HepG2 (cell line): Measurements from ENCODE around the gene DCAF8. TPM values are rescaled to one million over a fixed set of nuclear protein-coding genes. Genes with fewer than 3 reads are reported as not detected.

ENCODE experiments used
- ATAC-seq: fragments of 200-7000 bp; cut with Tn5 transposase; 3 replicates; pipeline ENCODE4 v1.9.1; 2020; ENCODE audit warnings: mild to moderate bottlenecking, moderate library complexity
- BruUV-seq: library from RNA; stranded (reverse); fragments of 400-500 nt; replicated peaks from 2 replicates; lab custom pipeline; 2021; lab: Mats Ljungman, UMichigan
- CTCF ChIA-PET: fragments of 300-600 bp; formaldehyde crosslinking; extraction: SDS; loops from one replicate; lab custom pipeline; 2021; ENCODE audit warnings: low total read pairs, inconsistent platforms, low intra/inter-chr PET ratio; lab: Yijun Ruan, JAX
- POLR2A ChIA-PET: fragments of 350-600 bp; sonication (Branson Sonifier 250); formaldehyde crosslinking; loops from one replicate; lab custom pipeline; 2020; ENCODE audit warnings: antibody characterized with exemption, inconsistent platforms; lab: Yijun Ruan, JAX
- DNase-seq: peaks from one replicate; pipeline ENCODE4 v3.0.0-alpha.2; 2015; ENCODE audit warnings: low spot score
- FAIRE-seq: peaks from 3 replicates; lab custom pipeline; 2011; peaks lifted over from hg19 to GRCh38; lab: Jason Lieb, UNC
- H2AFZ ChIP-seq: one replicate; pipeline ENCODE4 v1.6.1; 2011; ENCODE audit warnings: low read length, inconsistent platforms
- H3K27ac ChIP-seq: fragments of 300-600 bp; 3 replicates; pipeline ENCODE4 v1.8.0; 2011; ENCODE audit warnings: mixed run types, mild to moderate bottlenecking, mixed read lengths, low read length, inconsistent platforms; ENCODE audit not compliant: insufficient read depth; ENCODE audit errors: extremely low read length
- H3K27me3 ChIP-seq, 2 experiments: fragments of 200-600 bp in 1 of 2; 2 replicates in 1 of 2; 3 replicates in 1 of 2; pipeline versions ENCODE4 v1.6.0 to v1.8.0; 2011; ENCODE audit warnings: low read length in 2 of 2, mild to moderate bottlenecking in 2 of 2, moderate library complexity in 2 of 2, inconsistent platforms in 1 of 2; ENCODE audit not compliant: insufficient read depth in 2 of 2, control insufficient read depth in 1 of 2
- H3K36me3 ChIP-seq, 2 experiments: fragments of 200-600 bp in 1 of 2; replicated peaks in 1 of 2; 2 replicates in 1 of 2; 3 replicates in 1 of 2; pipeline versions ENCODE4 v1.5.1 to v1.8.0; 2011; ENCODE audit warnings: low read length in 2 of 2, inconsistent platforms in 1 of 2; ENCODE audit not compliant: insufficient read depth in 2 of 2, control insufficient read depth in 1 of 2
- H3K4me1 ChIP-seq: 2 replicates; pipeline ENCODE4 v1.5.1; 2012; ENCODE audit warnings: low read length, inconsistent platforms; ENCODE audit not compliant: insufficient read depth
- H3K4me2 ChIP-seq: 2 replicates; pipeline ENCODE4 v1.6.0; 2011; ENCODE audit warnings: low read depth, low read length, inconsistent platforms
- H3K4me3 ChIP-seq, 3 experiments: fragments of 200-600 bp in 1 of 3; sonication (generic), shearing (Covaris generic) in 1 of 3; replicated peaks in 1 of 3; 2 replicates each; pipeline ENCODE4 v1.5.1; 2011 to 2016; ENCODE audit warnings: low read length in 3 of 3, inconsistent platforms in 2 of 3, low read depth in 2 of 3, mild to moderate bottlenecking in 2 of 3, control low read depth in 1 of 3, mixed read lengths in 1 of 3; ENCODE audit not compliant: insufficient read depth in 1 of 3
- H3K79me2 ChIP-seq: one replicate; pipeline ENCODE4 v1.6.1; 2011; ENCODE audit warnings: low read length, inconsistent platforms; ENCODE audit not compliant: insufficient read depth
- H3K9ac ChIP-seq: 2 replicates; pipeline ENCODE4 v1.6.0; 2011; ENCODE audit warnings: mild to moderate bottlenecking, low read depth, low read length, inconsistent platforms; ENCODE audit not compliant: insufficient read depth
- H3K9me3 ChIP-seq: 2 replicates; pipeline ENCODE4 v1.5.1; 2012; ENCODE audit warnings: mild to moderate bottlenecking, low read length
- H4K20me1 ChIP-seq: 2 replicates; pipeline ENCODE4 v1.6.0; 2011; ENCODE audit warnings: inconsistent platforms, mild to moderate bottlenecking, low read length, moderate library complexity; ENCODE audit not compliant: insufficient read depth
- CEBPG ChIP-seq: IDR thresholded peaks from 2 replicates; pipeline ENCODE4 v1.6.1; 2016
- KLF16 ChIP-seq, 2 experiments: sonication (generic) in 1 of 2; formaldehyde crosslinking in 1 of 2; IDR thresholded peaks; 2 replicates each; pipeline versions ENCODE4 v1.6.1 to v1.8.0; 2016 to 2023; ENCODE audit warnings: missing genetic modification reagents in 2 of 2, missing compliant biosample characterization in 1 of 2
- KLF9 ChIP-seq: IDR thresholded peaks from 2 replicates; pipeline ENCODE4 v1.6.1; 2016; ENCODE audit warnings: low read depth
- NFYB ChIP-seq: sonication (generic); formaldehyde crosslinking; IDR thresholded peaks from 2 replicates; pipeline ENCODE4 v1.4.0; 2020; ENCODE audit warnings: missing genetic modification reagents
- RORA ChIP-seq: sonication (generic); formaldehyde crosslinking; IDR thresholded peaks from 2 replicates; pipeline ENCODE4 v1.5.0; 2020; ENCODE audit warnings: mild to moderate bottlenecking, missing genetic modification reagents, moderate library complexity
- RXRA ChIP-seq: sonication (generic); formaldehyde crosslinking; IDR thresholded peaks from 2 replicates; pipeline ENCODE4 v1.5.1; 2020; ENCODE audit warnings: missing genetic modification reagents
- SCMH1 ChIP-seq: sonication (generic); formaldehyde crosslinking; IDR thresholded peaks from 2 replicates; pipeline ENCODE4 v1.9.0; 2021; ENCODE audit warnings: missing genetic modification reagents, mild to moderate bottlenecking, borderline replicate concordance
- TAF15 ChIP-seq: fragments of 200-400 bp; formaldehyde crosslinking; IDR thresholded peaks from one replicate; pipeline ENCODE4 v1.6.1; 2018; ENCODE audit warnings: mild to moderate bottlenecking, low read depth, low read length; ENCODE audit not compliant: poor library complexity, severe bottlenecking
- YEATS4 ChIP-seq: sonication (generic); formaldehyde crosslinking; IDR thresholded peaks from 2 replicates; pipeline ENCODE4 v1.4.0; 2020; ENCODE audit warnings: missing genetic modification reagents, borderline replicate concordance
- ZNF101 ChIP-seq: sonication (generic); formaldehyde crosslinking; IDR thresholded peaks from 2 replicates; pipeline ENCODE4 v1.4.0; 2020; ENCODE audit warnings: mild to moderate bottlenecking, low read depth, missing genetic modification reagents, borderline replicate concordance
- ZNF12 ChIP-seq: sonication (generic); formaldehyde crosslinking; IDR thresholded peaks from 2 replicates; pipeline ENCODE4 v1.5.0; 2020; ENCODE audit warnings: missing genetic modification reagents
- ZNF234 ChIP-seq: sonication (generic); formaldehyde crosslinking; conservative IDR thresholded peaks from 2 replicates; pipeline ENCODE4 v1.5.1; 2020; ENCODE audit warnings: mild to moderate bottlenecking, missing genetic modification reagents
- ZNF598 ChIP-seq: sonication (generic); formaldehyde crosslinking; IDR thresholded peaks from 2 replicates; pipeline ENCODE4 v1.5.1; 2020; ENCODE audit warnings: mild to moderate bottlenecking, missing genetic modification reagents, borderline replicate concordance
- ZNF652 ChIP-seq: IDR thresholded peaks from 2 replicates; pipeline ENCODE4 v1.6.1; 2016; ENCODE audit warnings: low read depth, borderline replicate concordance
- ZNF772 ChIP-seq: sonication (generic); formaldehyde crosslinking; IDR thresholded peaks from 2 replicates; pipeline ENCODE4 v1.5.0; 2020; ENCODE audit warnings: mild to moderate bottlenecking, missing genetic modification reagents
- WGBS: methylation state at CpG from one replicate; pipeline ENCODE4 v1.1.6; 2017; ENCODE audit warnings: low lambda C conversion rate; 5-methylcytosine and 5-hydroxymethylcytosine counted together
- in situ Hi-C: cut with HindIII; loops from 2 replicates; pipeline ENCODE4 v1.10.0; 2017; ENCODE audit warnings: low pct_unique_long_range_greater_than_20kb; ENCODE audit not compliant: extremely low pct_ligation_motif_present
- intact Hi-C: fragments of 100-400 bp; cut with micrococcal nuclease; formaldehyde crosslinking; loops from one replicate; pipeline ENCODE4 v1.10.0; 2022; ENCODE audit not compliant: unreplicated experiment
- polyA plus RNA-seq, 8 experiments: library from polyadenylated mRNA; depleted of rRNA in 3 of 8; stranded (reverse) in 7 of 8; unstranded in 1 of 8; fragments of >200 nt; fragmentation: Illumina TruSeq in 4 of 8; extraction: Trizol in 4 of 8; gene quantifications; 2 replicates each; pipeline versions ENCODE4 v1.2.1 to v1.2.3, GENCODE V29; 2011 to 2016; ENCODE audit warnings: low read depth in 4 of 8, missing spikeins in 1 of 8, mixed read lengths in 1 of 8; ENCODE audit not compliant: insufficient read depth in 1 of 8
- total RNA-seq, 5 experiments: library from RNA; depleted of rRNA; stranded (reverse); fragments of >200 nt; fragmentation: Illumina TruSeq; extraction: Trizol; gene quantifications; 2 replicates each; pipeline ENCODE4 v1.2.3, GENCODE V29; 2016; ENCODE audit warnings: low read depth in 1 of 5
- TF ChIP-seq, protein P1 (sequence below): sonication (generic); formaldehyde crosslinking; IDR thresholded peaks from 2 replicates; pipeline ENCODE4; 2020; ENCODE audit warnings: missing genetic modification reagents, mild to moderate bottlenecking, borderline replicate concordance
- TF ChIP-seq, protein P2 (sequence below): conservative IDR thresholded peaks from 2 replicates; pipeline ENCODE4 v1.6.1; 2018; ENCODE audit warnings: missing genetic modification reagents
- TF ChIP-seq, protein P3 (sequence below): sonication (generic); formaldehyde crosslinking; conservative IDR thresholded peaks from 2 replicates; pipeline ENCODE4 v1.8.0; 2022; ENCODE audit warnings: low read depth, missing genetic modification reagents

DCAF8 gene
- total and polyA plus RNA-seq, 2 of the 13 experiments (the other 11 are each of a cell fraction or from before 2014, with no cell fraction given): 73.4 to 79.8 TPM

DNA sequence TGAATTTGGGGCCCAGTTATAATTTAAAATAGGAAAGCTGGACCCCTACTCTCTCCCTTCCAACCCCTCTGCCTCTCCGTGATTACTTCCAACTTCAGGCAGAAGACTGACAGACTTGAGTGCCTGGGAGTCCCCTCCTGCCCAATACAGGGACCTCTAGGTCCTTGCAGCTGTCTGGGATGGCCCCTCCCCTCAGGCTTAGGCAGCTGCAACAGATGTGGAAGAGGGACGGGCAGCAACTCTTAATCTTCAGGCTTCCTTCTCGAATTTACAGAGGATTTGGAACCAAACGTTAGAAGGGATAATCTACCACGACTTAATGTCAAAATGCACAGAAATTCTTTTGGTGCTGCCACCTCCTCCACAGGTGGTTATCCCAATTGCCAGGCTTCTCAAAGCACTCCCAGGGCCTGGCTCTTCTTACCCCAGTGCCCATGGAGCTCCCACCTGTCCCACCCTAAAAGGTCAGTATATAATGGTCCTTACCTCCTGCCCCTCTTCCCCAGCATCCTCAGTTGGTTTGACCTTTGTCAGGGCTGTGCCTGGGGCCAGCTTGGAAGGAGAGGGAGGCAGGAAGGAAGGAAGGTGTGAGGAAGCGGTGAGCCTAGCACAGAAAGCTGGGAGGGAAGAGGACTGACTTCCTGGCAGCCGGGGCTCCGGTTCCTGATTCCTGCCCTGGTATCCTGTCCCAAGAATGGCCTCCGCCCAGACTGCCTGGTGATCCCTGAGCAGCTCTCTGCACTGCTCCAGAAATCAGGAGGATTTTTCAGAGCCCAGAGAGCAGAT, 54.4 kb downstream of the DCAF8 start (continued):
- TF ChIP-seq, protein P1, sequence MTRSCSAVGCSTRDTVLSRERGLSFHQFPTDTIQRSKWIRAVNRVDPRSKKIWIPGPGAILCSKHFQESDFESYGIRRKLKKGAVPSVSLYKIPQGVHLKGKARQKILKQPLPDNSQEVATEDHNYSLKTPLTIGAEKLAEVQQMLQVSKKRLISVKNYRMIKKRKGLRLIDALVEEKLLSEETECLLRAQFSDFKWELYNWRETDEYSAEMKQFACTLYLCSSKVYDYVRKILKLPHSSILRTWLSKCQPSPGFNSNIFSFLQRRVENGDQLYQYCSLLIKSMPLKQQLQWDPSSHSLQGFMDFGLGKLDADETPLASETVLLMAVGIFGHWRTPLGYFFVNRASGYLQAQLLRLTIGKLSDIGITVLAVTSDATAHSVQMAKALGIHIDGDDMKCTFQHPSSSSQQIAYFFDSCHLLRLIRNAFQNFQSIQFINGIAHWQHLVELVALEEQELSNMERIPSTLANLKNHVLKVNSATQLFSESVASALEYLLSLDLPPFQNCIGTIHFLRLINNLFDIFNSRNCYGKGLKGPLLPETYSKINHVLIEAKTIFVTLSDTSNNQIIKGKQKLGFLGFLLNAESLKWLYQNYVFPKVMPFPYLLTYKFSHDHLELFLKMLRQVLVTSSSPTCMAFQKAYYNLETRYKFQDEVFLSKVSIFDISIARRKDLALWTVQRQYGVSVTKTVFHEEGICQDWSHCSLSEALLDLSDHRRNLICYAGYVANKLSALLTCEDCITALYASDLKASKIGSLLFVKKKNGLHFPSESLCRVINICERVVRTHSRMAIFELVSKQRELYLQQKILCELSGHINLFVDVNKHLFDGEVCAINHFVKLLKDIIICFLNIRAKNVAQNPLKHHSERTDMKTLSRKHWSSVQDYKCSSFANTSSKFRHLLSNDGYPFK (CRISPR knock-in tag): no peak
- TF ChIP-seq RORA (no peak), ZNF772 (no peak), ZNF598 (CRISPR knock-in tag) (no peak)
- TF ChIP-seq, protein P2, sequence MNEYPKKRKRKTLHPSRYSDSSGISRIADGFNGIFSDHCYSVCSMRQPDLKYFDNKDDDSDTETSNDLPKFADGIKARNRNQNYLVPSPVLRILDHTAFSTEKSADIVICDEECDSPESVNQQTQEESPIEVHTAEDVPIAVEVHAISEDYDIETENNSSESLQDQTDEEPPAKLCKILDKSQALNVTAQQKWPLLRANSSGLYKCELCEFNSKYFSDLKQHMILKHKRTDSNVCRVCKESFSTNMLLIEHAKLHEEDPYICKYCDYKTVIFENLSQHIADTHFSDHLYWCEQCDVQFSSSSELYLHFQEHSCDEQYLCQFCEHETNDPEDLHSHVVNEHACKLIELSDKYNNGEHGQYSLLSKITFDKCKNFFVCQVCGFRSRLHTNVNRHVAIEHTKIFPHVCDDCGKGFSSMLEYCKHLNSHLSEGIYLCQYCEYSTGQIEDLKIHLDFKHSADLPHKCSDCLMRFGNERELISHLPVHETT: no peak

DNA sequence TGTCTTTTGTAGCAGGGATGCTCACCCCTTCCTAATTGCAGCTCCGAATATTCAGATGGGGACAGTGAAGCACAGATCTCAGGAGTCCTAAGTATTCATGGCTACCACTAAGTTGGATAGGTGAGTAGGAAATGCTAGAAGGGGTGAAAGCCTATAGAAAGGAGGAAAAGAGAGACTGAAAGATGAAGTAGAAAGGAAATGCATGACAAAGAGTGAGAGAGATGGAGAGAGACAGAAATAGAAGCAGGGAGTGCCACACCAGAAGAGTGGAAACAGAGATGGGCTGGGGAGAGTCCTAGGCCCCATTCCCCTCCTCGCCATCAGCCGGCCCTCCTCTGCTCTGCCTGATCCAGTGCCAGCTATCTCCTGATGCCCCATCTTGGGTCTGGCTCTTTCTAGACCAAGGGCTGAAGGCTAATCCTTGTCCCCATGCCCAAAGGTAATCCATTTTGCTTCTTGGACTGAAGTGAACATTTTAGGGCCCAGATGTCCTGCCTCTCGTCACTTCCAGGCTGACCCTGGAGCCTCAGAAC, 55.2 kb downstream of the DCAF8 start:
- DNase-seq (no peak), FAIRE-seq (no peak), ATAC-seq (no peak)
- H3K79me2 ChIP-seq: peaks cover 2% of the 10 kb centered on the region
- peaks cover 4 to 10% of the 10 kb centered on the region in 2 experiments; a peak in 4 of 5 replicates for H3K36me3 ChIP-seq
- H2AFZ ChIP-seq: no peak overlapping the region
- no peaks in the 10 kb centered on the region for H3K9me3 ChIP-seq
- H3K9ac ChIP-seq: no peak overlapping the region
- no peak overlapping the region for H3K4me3 ChIP-seq
- in situ Hi-C loops (no loop called here), intact Hi-C loops (no loop called here)
- no peaks in the 10 kb centered on the region for H3K27me3 ChIP-seq
- CTCF ChIA-PET: no interaction called here
- peaks cover 32% of the 10 kb centered on the region for H3K4me1 ChIP-seq
- 97% methylated on average over 4 of the region's 4 CpGs for WGBS
- H3K4me2 ChIP-seq: no peak overlapping the region
- no TSS peak for BruUV-seq
- H3K27ac ChIP-seq: no peak overlapping the region
- H4K20me1 ChIP-seq: no peaks in the 10 kb centered on the region
- POLR2A ChIA-PET: interaction anchor here (1.2 kb wide), 1 partner anchor 45 kb away, joined by 3 read pairs; no protein-coding TSS in a partner anchor
- no peak for TF ChIP-seq KLF9
- TF ChIP-seq ZNF101 (CRISPR knock-in tag): no peak
- TF ChIP-seq ZNF652 (CRISPR knock-in tag): no peak
- TF ChIP-seq SCMH1: no peak
- TF ChIP-seq RXRA (CRISPR knock-in tag): no peak
- TF ChIP-seq, protein P3, sequence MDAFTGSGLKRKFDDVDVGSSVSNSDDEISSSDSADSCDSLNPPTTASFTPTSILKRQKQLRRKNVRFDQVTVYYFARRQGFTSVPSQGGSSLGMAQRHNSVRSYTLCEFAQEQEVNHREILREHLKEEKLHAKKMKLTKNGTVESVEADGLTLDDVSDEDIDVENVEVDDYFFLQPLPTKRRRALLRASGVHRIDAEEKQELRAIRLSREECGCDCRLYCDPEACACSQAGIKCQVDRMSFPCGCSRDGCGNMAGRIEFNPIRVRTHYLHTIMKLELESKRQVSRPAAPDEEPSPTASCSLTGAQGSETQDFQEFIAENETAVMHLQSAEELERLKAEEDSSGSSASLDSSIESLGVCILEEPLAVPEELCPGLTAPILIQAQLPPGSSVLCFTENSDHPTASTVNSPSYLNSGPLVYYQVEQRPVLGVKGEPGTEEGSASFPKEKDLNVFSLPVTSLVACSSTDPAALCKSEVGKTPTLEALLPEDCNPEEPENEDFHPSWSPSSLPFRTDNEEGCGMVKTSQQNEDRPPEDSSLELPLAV: no peak
- TF ChIP-seq NFYB (CRISPR knock-in tag): no peak
- no peak for TF ChIP-seq ZNF12
- no peak for TF ChIP-seq CEBPG (CRISPR knock-in tag)
- no peak for TF ChIP-seq TAF15
- no peak for TF ChIP-seq ZNF234
- no peak for TF ChIP-seq YEATS4 (CRISPR knock-in tag)
- TF ChIP-seq KLF16 (CRISPR knock-in tag; IDR thresholded peaks at IDR 0.05): no peak
